NCI-H1417 (cell line): ENCODE data around the gene TMSB15C.

Experiments
- DNase-seq, 3 experiments: peaks; one replicate each; lab custom pipeline; 2025; lab: John Stamatoyannopoulos, UW

The TMSB15C gene

DNA sequence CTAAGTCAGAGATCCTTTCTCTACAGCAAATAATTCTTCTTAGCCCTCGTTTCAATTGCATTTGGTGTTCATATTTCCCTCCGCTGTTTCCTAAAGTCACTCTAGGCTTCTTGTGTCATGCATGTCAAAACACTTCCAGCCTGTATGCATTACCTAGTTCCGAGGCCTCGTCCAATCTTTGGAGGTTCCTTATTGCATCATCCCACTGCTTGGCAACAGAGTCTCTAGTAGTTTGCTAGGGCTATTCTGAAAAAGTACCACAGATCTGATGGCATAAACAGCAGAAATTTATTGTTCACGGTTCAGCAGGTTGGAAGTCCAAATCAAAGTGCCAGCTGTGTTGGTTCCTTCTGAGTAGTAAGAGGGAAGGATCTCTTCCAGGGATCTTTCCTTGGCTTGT, 30.4 kb downstream of the TMSB15C start:
- no peak for DNase-seq

DNA sequence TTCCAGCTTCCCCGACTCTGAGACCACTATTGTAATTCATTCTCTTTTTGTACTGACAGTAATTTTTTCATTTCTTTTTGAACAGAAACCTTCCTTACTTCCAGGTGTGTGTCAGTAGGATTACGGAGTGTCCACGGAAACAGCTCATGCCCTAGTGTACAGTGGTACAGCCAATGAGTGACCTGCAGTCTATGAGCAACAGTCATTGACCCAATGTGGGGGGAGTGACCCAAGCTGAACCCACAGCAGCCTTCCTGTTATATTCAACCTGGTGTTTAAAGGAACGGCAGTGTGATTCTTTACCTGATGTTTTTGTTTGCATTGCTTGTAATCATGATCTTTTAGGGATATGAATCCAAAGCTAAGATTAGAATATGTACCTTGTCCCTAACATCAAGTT, 35.0 kb downstream of the TMSB15C start:
- no peak for DNase-seq

DNA sequence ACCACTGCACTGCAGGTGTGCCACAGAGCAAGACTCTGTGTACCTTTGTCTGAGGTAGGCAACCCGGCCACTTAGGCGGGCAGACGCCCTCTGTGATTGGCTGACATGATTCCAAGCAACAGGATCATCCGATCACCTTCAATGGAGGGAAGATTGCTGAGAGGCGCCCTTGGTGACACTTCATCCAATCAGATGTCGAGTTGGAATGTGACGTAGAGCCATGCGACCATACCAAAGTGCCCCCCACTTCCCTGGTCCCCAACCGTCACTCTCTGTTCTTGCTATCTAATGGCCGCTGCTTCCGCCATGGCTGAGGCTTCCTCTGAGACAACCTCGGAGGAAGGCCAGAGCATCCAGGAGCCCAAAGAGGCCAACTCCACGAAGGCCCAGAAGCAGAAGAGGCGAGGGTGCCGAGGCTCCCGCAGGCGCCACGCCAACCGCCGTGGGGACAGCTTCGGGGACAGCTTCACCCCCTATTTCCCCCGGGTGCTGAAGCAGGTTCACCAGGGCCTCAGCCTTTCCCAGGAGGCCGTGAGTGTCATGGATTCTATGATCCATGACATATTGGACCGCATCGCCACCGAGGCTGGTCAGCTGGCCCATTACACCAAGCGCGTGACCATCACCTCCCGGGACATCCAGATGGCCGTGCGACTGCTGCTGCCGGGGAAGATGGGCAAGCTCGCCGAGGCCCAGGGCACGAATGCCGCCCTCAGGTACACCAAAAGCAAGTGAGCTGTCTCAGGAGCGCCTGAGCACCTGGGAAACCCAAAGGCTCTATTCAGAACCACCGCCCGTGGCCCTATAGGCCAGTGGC, 36.1 kb downstream of the TMSB15C start, which contains the start of gene H2BW2:
TSS of gene H2BW2 (plus strand) at position 268 of the 817 bp plus-strand sequence. CDS start at position 307, 39 bp downstream.
- no peak for DNase-seq
